ENCODE data around the gene MAGI1.
"Not testable (repeated sequence)": the region's sequence is repeated elsewhere in the genome, so short reads cannot be mapped to it uniquely, and the experiment has no call there.

MAGI1 gene

DNA sequence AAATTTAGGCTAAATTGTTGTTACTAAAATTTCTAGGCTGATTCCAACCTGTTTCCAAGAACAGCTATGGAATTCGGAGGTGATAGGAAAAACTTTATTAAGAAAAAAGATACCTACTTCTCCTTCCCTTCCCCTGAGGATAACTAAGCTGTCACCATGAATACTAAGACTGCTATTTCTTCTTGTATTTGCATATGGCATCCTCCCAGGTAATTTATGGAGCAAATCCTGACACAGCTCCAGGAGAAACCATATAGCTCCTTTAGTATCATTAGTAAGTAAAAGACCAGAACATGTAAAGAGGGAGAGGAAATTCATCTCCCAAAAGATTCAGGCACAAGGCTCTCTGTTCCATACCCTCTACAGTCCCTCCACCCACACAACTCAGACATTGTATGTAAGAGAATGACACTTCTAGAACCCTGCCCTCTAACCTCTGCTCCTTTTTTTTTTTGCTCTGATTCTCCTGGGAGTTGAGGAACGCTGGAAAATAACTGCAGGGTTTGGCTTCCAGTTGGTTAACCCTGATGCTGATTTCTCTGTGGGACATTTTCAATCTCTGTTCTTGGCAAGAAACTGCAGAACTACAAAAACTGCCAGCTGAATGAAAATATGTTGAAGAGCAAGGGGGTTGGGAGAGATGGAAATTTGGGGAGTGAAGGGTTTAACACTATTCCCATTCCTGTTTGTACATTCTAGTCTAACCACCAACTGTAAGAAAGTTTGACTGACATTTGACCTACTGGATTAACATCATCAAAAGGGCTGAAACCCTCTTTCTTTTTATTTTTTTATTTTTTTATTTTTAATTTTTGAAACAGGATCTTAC is 14.2 kb upstream of the MAGI1 start:
- Histone ChIP-seq H3K36me3 (ENCODE audit: insufficient read depth, low read length) (no peaks in the 10 kb centered on the region), H3K9ac (ENCODE audit: low read depth, low read length) (no peak overlapping the region), H3K9me3 (ENCODE audit: control insufficient read depth, insufficient read depth, low read length) (no peaks in the 10 kb centered on the region), H3K4me1 (ENCODE audit: insufficient read depth, low read length) (peaks cover 32% of the 10 kb centered on the region)

DNA sequence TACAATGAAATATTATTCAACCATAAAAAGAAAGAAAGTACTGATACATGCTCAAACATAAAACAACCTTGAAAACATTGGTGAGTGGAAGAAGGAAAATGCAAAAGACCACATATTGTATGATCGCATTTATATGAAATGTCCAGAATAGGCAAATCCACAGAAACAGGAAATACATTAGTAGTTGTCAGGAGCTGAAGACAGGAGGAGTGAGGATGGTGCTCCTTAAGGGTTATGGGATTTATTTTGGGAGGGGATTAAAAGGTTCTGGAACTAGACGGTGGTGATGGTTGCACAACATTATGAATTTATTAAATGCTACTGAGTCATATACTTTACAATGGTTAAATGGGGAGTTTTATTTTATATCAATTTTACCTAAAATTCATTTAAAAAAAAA is 12.1 kb upstream of the MAGI1 start:
- H3K4me1 ChIP-seq (ENCODE audit: insufficient read depth, low read length), result peaks cover 26% of the 10 kb centered on the region
- no peak overlapping the region for H3K9ac ChIP-seq (ENCODE audit: low read depth, low read length)
- no peaks in the 10 kb centered on the region for H3K9me3 ChIP-seq (ENCODE audit: control insufficient read depth, insufficient read depth, low read length)
- H3K36me3 ChIP-seq (ENCODE audit: insufficient read depth, low read length), result no peaks in the 10 kb centered on the region

DNA sequence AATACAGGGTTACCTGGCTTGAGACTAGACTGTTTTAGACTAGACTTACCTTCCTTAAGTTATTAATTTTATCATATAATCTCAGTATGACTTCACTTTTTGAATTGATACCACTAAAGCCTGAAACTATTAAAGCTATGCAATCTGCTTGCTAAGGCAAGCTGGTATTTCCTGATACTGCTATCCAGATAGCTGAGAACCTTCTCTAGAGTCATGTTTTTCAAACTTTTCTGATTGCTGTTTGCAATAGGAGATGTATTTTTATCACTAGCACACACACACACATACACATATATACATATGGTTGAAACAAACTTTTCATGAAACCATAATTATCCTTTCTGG is 9.3 kb upstream of the MAGI1 start:
- Histone ChIP-seq H3K9me3 (ENCODE audit: control insufficient read depth, insufficient read depth, low read length) (no peaks in the 10 kb centered on the region), H3K4me1 (ENCODE audit: insufficient read depth, low read length) (peaks cover 8% of the 10 kb centered on the region), H3K36me3 (ENCODE audit: insufficient read depth, low read length) (no peaks in the 10 kb centered on the region), H3K9ac (ENCODE audit: low read depth, low read length) (no peak overlapping the region)

DNA sequence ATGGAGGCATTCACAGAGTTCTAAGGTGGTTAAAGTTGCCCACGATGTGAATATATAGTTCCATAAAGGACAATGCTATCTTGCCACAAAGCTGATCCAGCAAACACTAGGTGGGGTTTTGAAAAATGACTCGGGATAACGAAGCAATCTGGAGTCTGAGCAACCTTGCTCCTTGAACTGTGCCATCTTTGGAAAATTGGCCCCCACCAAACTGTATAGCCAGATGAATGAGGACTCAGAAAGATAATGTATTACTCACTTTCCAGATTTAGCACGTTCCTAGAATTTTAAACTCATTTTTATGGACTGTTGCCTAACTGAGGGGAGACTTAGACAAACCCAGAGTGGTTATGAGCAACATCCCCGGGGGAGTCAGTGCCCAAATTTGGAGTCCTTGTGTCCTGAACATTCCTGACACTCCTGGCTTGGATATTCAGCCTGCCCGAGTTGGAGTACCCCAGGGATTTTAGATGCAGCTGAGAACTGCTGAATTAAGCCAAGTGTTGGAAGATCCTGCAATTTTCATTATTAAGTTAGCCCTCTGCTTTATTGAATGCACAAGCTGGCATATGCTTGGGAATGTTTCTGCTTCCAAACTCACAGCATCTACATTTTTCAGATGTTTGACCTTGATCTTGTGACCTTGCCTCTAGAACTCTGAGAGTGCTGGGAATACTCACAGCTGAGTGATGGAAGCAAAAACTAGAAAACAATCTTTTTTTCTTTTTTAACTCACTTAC is 8.8 kb upstream of the MAGI1 start:
- Histone ChIP-seq H3K4me1 (ENCODE audit: insufficient read depth, low read length) (peaks cover 7% of the 10 kb centered on the region; the same call in 1 of the 2 replicates), H3K9me3 (ENCODE audit: control insufficient read depth, insufficient read depth, low read length) (no peaks in the 10 kb centered on the region), H3K9ac (ENCODE audit: low read depth, low read length) (no peak overlapping the region), H3K36me3 (ENCODE audit: insufficient read depth, low read length) (no peaks in the 10 kb centered on the region)

DNA sequence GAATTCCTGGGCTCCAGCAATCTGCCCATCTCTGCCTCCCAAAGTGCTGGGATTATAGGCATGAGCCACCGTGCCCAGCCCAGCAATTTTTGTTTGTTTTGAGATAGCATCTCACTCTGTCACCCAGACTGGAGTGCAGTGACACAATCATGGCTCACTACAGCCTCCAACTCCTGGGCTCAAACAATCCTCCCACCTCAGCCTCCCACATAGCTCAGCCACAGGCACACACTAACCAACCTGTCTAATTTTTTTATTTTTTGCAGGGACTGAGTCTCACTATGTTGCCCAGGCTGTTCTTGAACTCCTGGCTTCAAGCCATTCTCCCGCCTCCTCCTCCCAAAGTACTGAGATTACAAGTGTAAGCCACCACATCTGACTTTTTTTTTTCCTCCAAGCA is 7.6 kb upstream of the MAGI1 start:
- not testable (repeated sequence) for H3K36me3 ChIP-seq (ENCODE audit: insufficient read depth, low read length); H3K9me3 ChIP-seq (ENCODE audit: control insufficient read depth, insufficient read depth, low read length); H3K9ac ChIP-seq (ENCODE audit: low read depth, low read length); H3K4me1 ChIP-seq (ENCODE audit: insufficient read depth, low read length)

DNA sequence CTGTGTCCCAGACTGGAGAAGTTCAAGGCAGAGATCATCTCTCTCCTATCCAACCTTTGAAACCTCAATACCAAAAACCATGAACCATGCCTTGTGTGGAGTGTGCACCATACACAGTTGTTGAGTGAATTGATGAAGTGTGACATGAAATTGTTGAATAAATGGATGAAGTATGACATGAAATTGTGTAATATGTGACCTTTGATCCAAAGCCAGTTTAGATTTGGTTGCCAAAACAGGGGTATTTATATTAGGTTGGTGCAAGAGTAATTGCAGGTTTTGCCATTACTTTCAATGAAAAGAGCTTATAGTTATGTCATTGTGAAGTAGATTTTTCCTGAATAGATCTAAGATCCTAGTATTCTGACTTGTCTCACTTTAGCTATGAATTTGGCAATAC is 3.1 kb upstream of the MAGI1 start:
- Histone ChIP-seq H3K9me3 (ENCODE audit: control insufficient read depth, insufficient read depth, low read length) (no peaks in the 10 kb centered on the region), H3K4me1 (ENCODE audit: insufficient read depth, low read length) (peaks cover 17% of the 10 kb centered on the region), H3K9ac (ENCODE audit: low read depth, low read length) (no peak overlapping the region), H3K36me3 (ENCODE audit: insufficient read depth, low read length) (no peaks in the 10 kb centered on the region)

DNA sequence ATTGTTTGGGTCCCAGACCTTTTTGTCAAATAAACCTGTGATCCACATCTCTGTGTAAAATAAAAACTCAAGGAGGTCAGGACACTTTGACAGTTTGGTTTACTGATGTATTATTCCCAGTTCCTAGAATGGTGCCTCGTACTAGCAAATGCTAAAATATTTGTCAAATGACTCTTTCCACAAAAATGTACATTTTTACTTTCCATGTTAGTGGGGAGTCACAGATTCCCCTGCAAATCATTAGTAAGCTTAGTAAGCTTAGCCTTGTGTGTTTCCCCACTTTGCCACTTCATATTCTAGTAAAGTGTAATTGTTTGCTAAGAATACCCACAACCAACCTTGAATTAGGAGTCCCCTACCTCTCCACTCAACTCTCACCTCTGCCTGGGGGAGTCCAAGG is 2.4 kb upstream of the MAGI1 start:
- Histone ChIP-seq H3K9ac (ENCODE audit: low read depth, low read length) (no peak overlapping the region), H3K9me3 (ENCODE audit: control insufficient read depth, insufficient read depth, low read length) (no peaks in the 10 kb centered on the region), H3K4me1 (ENCODE audit: insufficient read depth, low read length) (peaks cover 17% of the 10 kb centered on the region), H3K36me3 (ENCODE audit: insufficient read depth, low read length) (no peaks in the 10 kb centered on the region)

DNA sequence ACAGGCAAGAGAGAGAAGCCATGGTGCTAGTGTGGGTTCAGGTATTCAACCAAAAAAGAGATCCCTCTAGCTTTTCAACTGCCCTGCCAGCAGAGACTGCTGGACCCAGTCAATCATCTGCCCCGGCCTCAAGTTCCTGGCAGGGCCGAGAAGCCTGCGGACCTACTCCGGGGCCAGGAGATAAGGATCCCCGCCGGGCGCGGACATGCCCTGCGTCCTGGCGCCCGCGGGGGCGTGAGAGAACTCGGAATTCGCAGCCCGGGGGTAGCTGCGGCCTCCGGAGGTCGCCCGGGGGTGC is 821 bp upstream of the MAGI1 start:
- Histone ChIP-seq H3K9ac (ENCODE audit: low read depth, low read length) (peak overlapping the region; percentile 93), H3K9me3 (ENCODE audit: control insufficient read depth, insufficient read depth, low read length) (no peaks in the 10 kb centered on the region), H3K36me3 (ENCODE audit: insufficient read depth, low read length) (no peaks in the 10 kb centered on the region), H3K4me1 (ENCODE audit: insufficient read depth, low read length) (peaks cover 27% of the 10 kb centered on the region)

DNA sequence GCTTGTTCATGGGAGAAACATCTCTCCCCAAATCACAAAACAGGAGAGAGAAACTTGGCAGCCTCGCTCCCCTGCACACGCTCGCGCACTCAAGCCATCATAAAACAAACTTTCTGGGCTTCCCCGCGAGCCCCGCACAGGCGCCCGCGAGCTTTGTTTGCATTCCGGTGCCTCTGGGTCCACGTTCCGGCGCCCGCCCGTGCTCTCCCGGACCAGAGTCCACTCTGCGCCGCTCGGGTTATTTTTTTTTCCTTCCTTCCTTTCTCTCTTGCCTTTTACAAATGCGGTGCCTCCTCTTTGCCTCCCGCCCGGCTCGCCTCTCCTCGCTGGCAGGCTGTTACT is 363 bp downstream of the MAGI1 start:
- Histone ChIP-seq H3K4me1 (ENCODE audit: insufficient read depth, low read length) (peaks cover 27% of the 10 kb centered on the region), H3K9ac (ENCODE audit: low read depth, low read length) (peak overlapping the region; percentile 93)

DNA sequence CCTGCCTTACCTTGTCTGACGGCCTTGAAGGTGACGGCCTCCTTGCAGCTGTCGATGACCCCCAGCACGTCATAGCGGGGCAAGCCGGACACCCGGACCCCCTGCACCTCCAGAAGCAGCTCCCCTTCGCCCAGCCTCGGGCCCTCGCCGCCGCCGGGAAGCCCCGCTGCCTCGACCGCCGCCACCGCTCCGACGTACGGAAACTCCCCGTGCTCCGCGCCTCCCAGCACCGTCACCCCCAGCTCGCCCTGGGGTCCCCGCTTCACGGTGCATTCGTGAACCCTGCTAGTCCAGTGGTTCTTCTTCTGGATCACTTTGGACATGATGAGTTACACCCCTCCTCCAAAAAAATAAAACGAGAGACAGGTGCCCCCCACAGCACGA is 740 bp downstream of the MAGI1 start:
- no peaks in the 10 kb centered on the region for H3K36me3 ChIP-seq (ENCODE audit: insufficient read depth, low read length)
- H3K9me3 ChIP-seq (ENCODE audit: control insufficient read depth, insufficient read depth, low read length), result no peaks in the 10 kb centered on the region
- peaks cover 27% of the 10 kb centered on the region for H3K4me1 ChIP-seq (ENCODE audit: insufficient read depth, low read length)
- H3K9ac ChIP-seq (ENCODE audit: low read depth, low read length), result peak overlapping the region; percentile 93

More for the DNA sequence above, 363 bp downstream of the MAGI1 start:
- no peaks in the 10 kb centered on the region for H3K36me3 ChIP-seq (ENCODE audit: insufficient read depth, low read length)
- no peaks in the 10 kb centered on the region for H3K9me3 ChIP-seq (ENCODE audit: control insufficient read depth, insufficient read depth, low read length)

DNA sequence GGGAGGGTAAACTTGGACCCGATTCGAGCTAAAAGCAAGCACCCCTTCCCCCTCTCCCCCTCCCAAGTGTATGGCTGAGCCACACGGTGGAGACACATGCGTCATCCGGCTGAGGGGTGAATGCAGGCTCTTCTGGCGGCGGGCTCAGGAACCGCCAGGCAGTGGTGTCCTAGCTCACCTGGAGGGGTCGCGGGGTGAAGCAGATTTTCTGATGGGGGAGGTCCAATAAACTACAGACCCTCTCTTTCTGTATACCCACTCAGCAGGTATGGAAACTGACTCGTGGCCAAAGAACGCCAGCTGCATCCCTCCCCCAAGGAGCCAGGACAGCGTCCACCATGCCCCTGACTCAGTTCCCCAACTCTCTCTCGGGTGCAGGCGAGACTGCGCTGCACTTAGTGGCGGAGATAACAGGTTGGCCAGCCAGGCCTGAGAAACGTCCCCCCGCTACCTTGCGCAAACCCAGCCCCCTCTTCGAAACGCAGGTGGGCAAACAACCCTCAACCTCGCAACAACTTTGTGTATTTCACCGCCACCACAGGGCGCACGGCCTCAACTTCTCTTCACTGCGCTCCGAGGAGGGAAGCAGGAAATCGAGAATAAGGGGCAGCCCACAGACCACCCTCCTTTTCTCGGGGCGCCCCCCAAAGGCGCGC is 1.3 kb downstream of the MAGI1 start:
- H3K36me3 ChIP-seq (ENCODE audit: insufficient read depth, low read length), result no peaks in the 10 kb centered on the region
- H3K9me3 ChIP-seq (ENCODE audit: control insufficient read depth, insufficient read depth, low read length), result no peaks in the 10 kb centered on the region
- peak overlapping the region; percentile 93 for H3K9ac ChIP-seq (ENCODE audit: low read depth, low read length)
- H3K4me1 ChIP-seq (ENCODE audit: insufficient read depth, low read length), result peaks cover 22% of the 10 kb centered on the region

DNA sequence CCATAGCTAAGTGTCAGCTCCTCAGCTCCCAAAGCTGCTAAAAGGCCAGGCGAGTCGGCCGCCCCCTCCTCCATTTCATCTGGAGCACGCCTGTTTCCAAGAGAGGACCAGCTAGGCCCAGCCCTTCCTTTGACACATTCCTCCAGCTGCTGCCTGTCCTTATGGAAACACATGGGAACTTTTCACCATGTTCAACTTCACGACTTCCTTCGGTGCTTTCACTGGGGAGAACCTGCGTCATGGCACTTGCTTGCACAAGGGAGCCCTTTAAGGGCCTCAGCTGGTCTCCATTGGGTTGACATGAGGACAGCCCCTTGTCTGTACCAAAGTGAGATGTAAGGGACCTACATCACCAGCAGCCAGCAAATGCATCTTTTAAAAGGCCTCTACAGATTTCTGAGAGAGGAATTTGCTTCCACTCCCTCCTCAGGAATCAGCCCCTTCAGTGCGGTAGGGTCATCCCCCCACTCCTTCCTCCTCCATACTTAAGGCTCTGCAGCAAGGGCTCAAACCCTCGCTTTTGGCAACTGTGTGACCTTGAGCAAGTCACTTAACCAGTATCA is 2.1 kb downstream of the MAGI1 start:
- Histone ChIP-seq H3K4me1 (ENCODE audit: insufficient read depth, low read length) (peaks cover 22% of the 10 kb centered on the region), H3K9ac (ENCODE audit: low read depth, low read length) (peak overlapping the region; percentile 93), H3K9me3 (ENCODE audit: control insufficient read depth, insufficient read depth, low read length) (no peaks in the 10 kb centered on the region), H3K36me3 (ENCODE audit: insufficient read depth, low read length) (no peaks in the 10 kb centered on the region)

DNA sequence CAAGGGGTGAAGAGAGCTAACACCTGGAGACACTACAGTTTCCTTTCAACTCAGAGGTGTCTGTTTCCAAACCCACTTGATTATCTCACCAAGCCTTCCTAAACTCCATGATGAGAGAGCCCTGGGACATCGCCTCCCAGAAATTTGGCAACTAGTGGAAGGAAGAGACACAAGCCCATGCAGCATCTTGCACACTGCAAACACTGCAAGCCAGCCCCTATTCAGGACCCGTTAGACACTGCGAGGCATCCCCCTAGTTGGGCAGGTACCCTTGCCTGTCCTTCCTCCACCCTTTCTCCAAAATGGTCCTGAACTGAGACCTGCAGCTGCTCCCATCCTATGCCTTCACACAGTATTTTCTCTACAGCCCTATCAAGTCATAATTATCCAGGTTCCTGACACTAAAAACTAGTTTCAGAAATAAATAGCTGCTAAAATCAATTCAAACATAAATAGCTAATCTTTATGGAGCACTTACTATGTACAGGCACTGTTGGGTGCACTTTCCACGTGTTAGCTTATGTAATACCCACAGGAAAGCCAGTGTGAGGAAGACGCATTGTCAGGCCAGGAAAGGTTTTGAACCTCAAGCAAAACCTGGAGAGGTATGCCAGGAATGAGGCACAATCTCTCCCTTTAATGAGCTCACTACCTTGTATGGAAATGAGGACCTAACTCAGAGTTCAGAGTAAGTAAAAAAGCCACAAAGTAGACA is 2.8 kb downstream of the MAGI1 start:
- H3K4me1 ChIP-seq (ENCODE audit: insufficient read depth, low read length), result peaks cover 19% of the 10 kb centered on the region
- no peaks in the 10 kb centered on the region for H3K9me3 ChIP-seq (ENCODE audit: control insufficient read depth, insufficient read depth, low read length)
- H3K9ac ChIP-seq (ENCODE audit: low read depth, low read length), result peak overlapping the region; percentile 93
- no peaks in the 10 kb centered on the region for H3K36me3 ChIP-seq (ENCODE audit: insufficient read depth, low read length)
